ENCODE data around the gene PLA2G6.
"Not testable (repeated sequence)": the region's sequence is repeated elsewhere in the genome, so short reads cannot be mapped to it uniquely, and the experiment has no call there.

PLA2G6 gene

DNA sequence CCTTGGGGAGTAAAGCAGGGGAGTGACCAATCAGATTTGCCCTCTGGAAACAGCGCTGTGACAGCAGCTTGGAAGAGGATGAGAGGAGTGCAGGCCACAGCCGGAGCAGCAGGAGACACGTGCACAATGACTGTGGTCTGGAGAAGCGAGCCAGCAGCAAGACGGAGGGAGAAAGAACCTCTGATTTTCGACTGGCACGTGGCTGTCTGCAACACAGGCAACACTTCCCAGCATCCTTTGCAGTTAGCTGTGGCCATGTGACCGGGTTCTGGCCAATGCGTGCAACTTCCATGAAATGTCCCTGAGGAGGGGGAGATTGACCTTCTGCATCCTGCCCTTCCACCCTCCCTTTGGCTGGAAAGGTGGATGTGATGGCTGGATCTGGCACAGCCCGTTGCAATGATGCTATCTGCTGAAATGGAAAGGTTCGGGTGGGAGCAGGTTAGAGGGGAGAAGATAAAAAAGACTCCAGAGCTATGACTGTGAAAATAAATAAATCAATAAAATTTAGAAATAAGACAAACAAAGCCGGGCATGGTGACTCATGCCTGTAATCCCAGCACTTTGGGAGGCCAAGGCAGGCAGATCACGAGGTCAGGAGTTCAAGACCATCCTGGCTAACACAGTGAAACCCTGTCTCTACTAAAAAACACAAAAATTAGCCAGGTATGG, 15.6 kb downstream of the PLA2G6 start:
- H3K4me3 ChIP-seq (ENCODE audit: low read length): no peak overlapping the region
- no peak overlapping the region for H3K27ac ChIP-seq (ENCODE audit: low read length)
- no peak for DNase-seq (ENCODE audit: low read depth, low spot score)
- no peaks in the 10 kb centered on the region for H3K27me3 ChIP-seq (ENCODE audit: control insufficient read depth, insufficient read depth, low read length)
- no peaks in the 10 kb centered on the region for H3K4me1 ChIP-seq (ENCODE audit: control insufficient read depth, insufficient read depth, low read length)
- H3K9me3 ChIP-seq (ENCODE audit: control insufficient read depth, insufficient read depth, low read length): no peaks in the 10 kb centered on the region
- 0 out of 2 replicates have a peak, but pooled peaks cover 3% of the 10 kb centered on the region for H3K36me3 ChIP-seq (ENCODE audit: control insufficient read depth, insufficient read depth, low read length)
- no CpG with 5 or more reads among the region's 13 CpGs for WGBS (ENCODE audit: insufficient coverage, insufficient read length)

DNA sequence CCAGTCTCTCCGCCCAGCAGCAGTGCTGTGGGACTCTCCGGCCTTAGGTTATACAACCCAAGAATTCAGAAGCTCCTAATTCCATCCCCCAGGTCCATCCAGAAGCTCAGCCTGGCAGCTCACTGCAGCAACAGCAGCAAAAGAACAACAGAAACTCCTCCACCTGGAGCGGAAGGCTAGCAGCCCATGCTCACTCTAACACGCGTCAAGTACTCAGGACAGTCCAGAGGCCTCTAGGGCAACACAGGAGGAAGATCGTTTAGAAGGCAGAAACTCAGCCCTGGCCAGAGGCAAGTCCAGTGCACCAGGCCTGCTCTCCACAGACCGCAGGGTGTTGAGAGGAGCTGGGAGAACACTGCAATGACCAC, 17.1 kb downstream of the PLA2G6 start:
- no peak overlapping the region for H3K4me3 ChIP-seq (ENCODE audit: low read length)
- 0 out of 2 replicates have a peak, but pooled peaks cover 3% of the 10 kb centered on the region for H3K36me3 ChIP-seq (ENCODE audit: control insufficient read depth, insufficient read depth, low read length)
- H3K27ac ChIP-seq (ENCODE audit: low read length): no peak overlapping the region
- DNase-seq (ENCODE audit: low read depth, low spot score): no peak
- no peaks in the 10 kb centered on the region for H3K9me3 ChIP-seq (ENCODE audit: control insufficient read depth, insufficient read depth, low read length)
- no CpG with 5 or more reads among the region's 7 CpGs for WGBS (ENCODE audit: insufficient coverage, insufficient read length)
- H3K4me1 ChIP-seq (ENCODE audit: control insufficient read depth, insufficient read depth, low read length): no peaks in the 10 kb centered on the region
- no peaks in the 10 kb centered on the region for H3K27me3 ChIP-seq (ENCODE audit: control insufficient read depth, insufficient read depth, low read length)

DNA sequence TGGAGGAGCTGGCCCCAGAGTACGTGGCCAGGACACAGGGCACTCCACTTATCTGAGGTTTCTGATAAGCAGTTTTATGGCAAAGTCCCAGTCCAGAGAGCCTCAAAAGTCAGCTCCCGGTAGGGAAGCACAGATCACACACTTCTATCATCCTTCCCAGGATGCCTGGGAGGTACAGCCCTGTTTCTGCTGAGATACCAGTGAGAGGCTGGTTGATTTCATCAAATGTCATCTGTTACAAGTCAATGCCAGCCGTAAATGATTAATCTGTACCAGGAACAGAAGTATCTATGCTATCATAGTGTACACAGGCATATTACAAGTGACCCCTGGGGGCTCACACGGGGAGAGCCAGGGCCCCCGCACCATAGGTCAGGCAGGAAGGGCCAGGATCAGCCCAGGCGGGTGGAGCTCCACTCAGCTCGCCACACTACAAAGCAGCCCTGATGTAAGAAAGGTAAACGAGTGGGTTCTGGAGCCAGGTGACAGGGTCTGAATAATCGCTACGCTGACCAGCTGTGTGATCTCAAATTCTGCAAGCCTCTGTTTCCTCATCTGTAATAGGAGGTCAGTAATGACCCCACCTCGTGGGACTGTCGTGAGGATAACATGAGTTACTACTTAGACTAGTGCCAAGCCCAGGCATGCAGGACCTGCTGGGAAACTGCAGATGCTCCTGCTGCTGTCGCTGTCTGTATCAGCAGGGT, 17.6 kb downstream of the PLA2G6 start:
- no peaks in the 10 kb centered on the region for H3K9me3 ChIP-seq (ENCODE audit: control insufficient read depth, insufficient read depth, low read length)
- no peaks in the 10 kb centered on the region for H3K4me1 ChIP-seq (ENCODE audit: control insufficient read depth, insufficient read depth, low read length)
- no peak for DNase-seq (ENCODE audit: low read depth, low spot score)
- H3K4me3 ChIP-seq (ENCODE audit: low read length): no peak overlapping the region
- no CpG with 5 or more reads among the region's 13 CpGs for WGBS (ENCODE audit: insufficient coverage, insufficient read length)
- H3K36me3 ChIP-seq (ENCODE audit: control insufficient read depth, insufficient read depth, low read length): 0 out of 2 replicates have a peak, but pooled peaks cover 3% of the 10 kb centered on the region
- H3K27ac ChIP-seq (ENCODE audit: low read length): no peak overlapping the region
- H3K27me3 ChIP-seq (ENCODE audit: control insufficient read depth, insufficient read depth, low read length): no peaks in the 10 kb centered on the region

DNA sequence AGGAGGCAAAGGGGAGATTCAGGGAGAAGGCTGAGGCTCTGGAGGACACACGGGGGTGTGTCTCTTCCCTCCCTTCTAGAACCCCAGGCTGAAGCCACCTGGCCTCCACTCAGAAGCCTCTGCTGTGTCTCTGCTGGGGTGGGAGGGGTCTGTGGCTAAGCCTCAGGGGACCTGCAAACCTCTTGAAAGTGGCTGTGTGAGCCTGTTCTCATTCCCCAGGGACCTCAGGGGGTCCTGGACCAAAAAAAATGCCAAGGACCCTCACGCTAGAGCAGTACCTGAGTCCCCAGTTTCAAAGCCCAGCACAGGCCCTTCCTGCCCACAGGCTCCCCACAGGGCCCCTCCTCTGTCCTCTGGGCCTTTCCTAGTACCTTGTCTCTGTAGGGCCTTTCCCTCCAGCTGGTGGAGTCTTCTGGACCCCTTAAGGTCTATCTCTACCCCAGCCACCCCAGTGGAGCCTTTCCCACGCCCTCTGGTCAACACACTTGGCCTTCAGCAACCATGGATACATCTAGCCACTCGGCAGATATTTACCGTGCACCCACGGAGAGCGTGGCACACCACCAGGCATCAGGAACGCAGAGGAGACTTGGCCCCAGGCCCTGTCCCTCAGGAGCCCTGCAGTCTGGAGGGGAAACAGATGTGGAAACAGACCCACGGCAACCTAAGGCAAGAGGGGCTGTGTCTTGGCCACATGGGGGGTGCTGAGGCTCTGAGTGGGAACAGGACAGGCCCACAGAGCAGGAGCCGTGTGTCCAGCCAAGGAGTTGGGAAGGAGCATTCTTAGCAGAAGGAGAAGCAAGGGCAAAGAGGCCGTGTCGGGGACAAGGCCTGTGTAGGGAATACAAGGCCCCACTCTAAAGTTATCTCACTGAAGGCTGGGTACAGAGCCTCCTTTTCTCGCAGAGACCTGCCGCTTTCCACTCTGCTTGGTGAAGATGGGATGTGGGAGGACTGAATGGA, 18.5 kb downstream of the PLA2G6 start:
- DNase-seq (ENCODE audit: low read depth, low spot score): no peak
- WGBS (ENCODE audit: insufficient coverage, insufficient read length): no CpG with 5 or more reads among the region's 14 CpGs
- no peaks in the 10 kb centered on the region for H3K9me3 ChIP-seq (ENCODE audit: control insufficient read depth, insufficient read depth, low read length)
- no peaks in the 10 kb centered on the region for H3K27me3 ChIP-seq (ENCODE audit: control insufficient read depth, insufficient read depth, low read length)
- H3K4me1 ChIP-seq (ENCODE audit: control insufficient read depth, insufficient read depth, low read length): no peaks in the 10 kb centered on the region
- no peak overlapping the region for H3K4me3 ChIP-seq (ENCODE audit: low read length)
- H3K27ac ChIP-seq (ENCODE audit: low read length): no peak overlapping the region
- H3K36me3 ChIP-seq (ENCODE audit: control insufficient read depth, insufficient read depth, low read length): 0 out of 2 replicates have a peak, but pooled peaks cover 3% of the 10 kb centered on the region

DNA sequence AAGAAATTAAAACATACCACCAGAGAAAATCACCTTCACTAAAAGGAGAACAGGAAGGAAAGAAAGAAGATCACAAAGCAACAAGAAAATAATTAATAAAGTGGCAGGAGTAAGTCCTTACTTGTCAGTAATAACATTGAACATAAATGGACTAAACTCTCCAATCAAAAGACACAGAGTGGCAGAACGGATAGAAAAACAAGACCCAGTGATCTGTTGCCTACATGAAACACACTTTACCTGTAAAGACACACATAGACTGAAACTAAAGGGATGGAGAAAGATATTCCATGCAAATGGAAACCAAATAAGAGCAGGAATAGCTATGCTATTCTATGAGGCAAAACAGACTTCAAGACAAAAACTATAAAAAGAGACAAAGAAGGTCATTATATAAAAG, 25.9 kb downstream of the PLA2G6 start:
- Histone ChIP-seq H3K27me3 (ENCODE audit: control insufficient read depth, insufficient read depth, low read length) (no peaks in the 10 kb centered on the region), H3K4me1 (ENCODE audit: control insufficient read depth, insufficient read depth, low read length) (no peaks in the 10 kb centered on the region), H3K4me3 (ENCODE audit: low read length) (no peak overlapping the region), H3K27ac (ENCODE audit: low read length) (no peak overlapping the region), H3K36me3 (ENCODE audit: control insufficient read depth, insufficient read depth, low read length) (no peaks in the 10 kb centered on the region), H3K9me3 (ENCODE audit: control insufficient read depth, insufficient read depth, low read length) (no peaks in the 10 kb centered on the region)
- WGBS (ENCODE audit: insufficient coverage, insufficient read length): no CpG with 5 or more reads among the region's 1 CpG
- no peak for DNase-seq (ENCODE audit: low read depth, low spot score)

DNA sequence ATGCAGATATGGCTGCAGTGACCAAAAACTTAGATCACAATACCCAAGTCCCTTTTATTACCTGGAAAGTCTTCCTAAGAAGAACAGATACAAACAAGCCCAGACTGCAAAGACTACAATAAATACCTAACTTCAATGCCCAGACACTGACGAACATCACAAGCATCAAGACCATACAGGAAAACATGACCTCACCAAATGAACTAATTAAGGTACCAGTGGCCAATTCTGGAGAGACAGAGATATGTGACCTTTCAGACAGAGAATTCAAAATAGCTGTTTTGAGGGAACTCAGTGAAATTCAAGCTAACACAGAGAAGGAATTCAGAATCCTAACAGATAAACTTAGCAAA, 27.1 kb downstream of the PLA2G6 start:
- not testable (repeated sequence) for H3K36me3 ChIP-seq (ENCODE audit: control insufficient read depth, insufficient read depth, low read length); H3K27ac ChIP-seq (ENCODE audit: low read length); DNase-seq (ENCODE audit: low read depth, low spot score); H3K4me1 ChIP-seq (ENCODE audit: control insufficient read depth, insufficient read depth, low read length); H3K27me3 ChIP-seq (ENCODE audit: control insufficient read depth, insufficient read depth, low read length); H3K9me3 ChIP-seq (ENCODE audit: control insufficient read depth, insufficient read depth, low read length); H3K4me3 ChIP-seq (ENCODE audit: low read length)
- WGBS (ENCODE audit: insufficient coverage, insufficient read length): no CpG with 5 or more reads among the region's 1 CpG

DNA sequence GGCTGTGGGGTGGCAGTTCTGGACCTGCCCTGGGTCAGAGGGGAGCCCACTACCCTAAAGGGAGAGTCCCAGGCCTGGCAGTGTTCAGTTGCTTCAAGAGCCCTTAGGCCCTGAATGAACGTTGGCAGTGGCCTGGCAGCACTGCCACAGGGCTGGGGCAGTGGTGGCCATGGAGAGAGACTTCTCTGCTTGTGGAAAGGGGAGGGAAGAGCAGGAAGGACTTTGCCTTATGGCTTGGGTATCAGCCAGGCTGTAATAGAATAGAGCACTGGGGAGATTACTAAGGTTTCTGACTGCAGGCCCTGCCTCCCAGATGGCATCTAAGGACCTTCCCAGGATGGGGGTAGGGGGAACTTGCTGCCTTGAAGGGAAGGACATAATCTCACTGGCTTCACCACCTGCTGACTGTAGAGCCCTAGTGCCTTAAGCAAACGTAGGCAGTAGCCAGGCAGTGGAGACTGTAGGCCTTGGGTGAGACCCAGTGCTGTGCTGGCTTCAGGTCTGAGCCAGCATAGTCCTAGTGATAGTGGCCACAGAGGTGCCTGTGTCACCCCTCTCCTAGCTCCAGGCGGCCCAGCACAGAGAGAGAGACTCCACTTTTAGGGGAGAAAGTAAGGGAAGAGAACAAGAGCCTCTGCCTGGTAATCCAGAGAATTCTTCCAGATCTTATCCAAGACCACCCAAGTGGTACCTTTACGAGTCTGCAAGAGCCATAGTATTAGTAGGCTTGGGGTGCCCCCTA, 27.6 kb downstream of the PLA2G6 start:
- WGBS (ENCODE audit: insufficient coverage, insufficient read length): no CpG with 5 or more reads among the region's 4 CpGs
- Histone ChIP-seq H3K4me3 (ENCODE audit: low read length) (no peak overlapping the region), H3K9me3 (ENCODE audit: control insufficient read depth, insufficient read depth, low read length) (no peaks in the 10 kb centered on the region), H3K36me3 (ENCODE audit: control insufficient read depth, insufficient read depth, low read length) (no peaks in the 10 kb centered on the region), H3K27me3 (ENCODE audit: control insufficient read depth, insufficient read depth, low read length) (no peaks in the 10 kb centered on the region), H3K27ac (ENCODE audit: low read length) (no peak overlapping the region), H3K4me1 (ENCODE audit: control insufficient read depth, insufficient read depth, low read length) (no peaks in the 10 kb centered on the region)
- DNase-seq (ENCODE audit: low read depth, low spot score): no peak

DNA sequence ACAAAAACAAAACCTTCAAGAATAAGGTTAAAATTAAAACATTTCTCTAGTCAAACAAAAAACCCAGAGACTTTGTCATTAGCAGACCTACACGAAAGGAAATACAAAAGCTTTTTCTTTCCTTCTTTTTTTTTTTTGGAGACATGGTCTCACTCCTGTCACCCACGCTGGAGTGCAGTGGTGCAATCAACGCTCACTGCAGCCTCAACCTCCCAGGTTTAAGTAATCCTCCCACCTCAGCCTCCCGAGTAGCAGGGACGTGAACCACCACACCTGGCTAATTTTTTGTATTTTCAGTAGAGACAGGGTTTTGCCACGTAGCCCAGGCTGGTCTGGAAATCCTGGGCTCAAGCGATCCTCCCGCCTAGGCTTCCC, 30.5 kb downstream of the PLA2G6 start:
- no peaks in the 10 kb centered on the region for H3K27me3 ChIP-seq (ENCODE audit: control insufficient read depth, insufficient read depth, low read length)
- no peaks in the 10 kb centered on the region for H3K36me3 ChIP-seq (ENCODE audit: control insufficient read depth, insufficient read depth, low read length)
- no peak overlapping the region for H3K4me3 ChIP-seq (ENCODE audit: low read length)
- H3K4me1 ChIP-seq (ENCODE audit: control insufficient read depth, insufficient read depth, low read length): no peaks in the 10 kb centered on the region
- no peak for DNase-seq (ENCODE audit: low read depth, low spot score)
- H3K27ac ChIP-seq (ENCODE audit: low read length): no peak overlapping the region
- WGBS (ENCODE audit: insufficient coverage, insufficient read length): no CpG with 5 or more reads among the region's 8 CpGs
- no peaks in the 10 kb centered on the region for H3K9me3 ChIP-seq (ENCODE audit: control insufficient read depth, insufficient read depth, low read length)

DNA sequence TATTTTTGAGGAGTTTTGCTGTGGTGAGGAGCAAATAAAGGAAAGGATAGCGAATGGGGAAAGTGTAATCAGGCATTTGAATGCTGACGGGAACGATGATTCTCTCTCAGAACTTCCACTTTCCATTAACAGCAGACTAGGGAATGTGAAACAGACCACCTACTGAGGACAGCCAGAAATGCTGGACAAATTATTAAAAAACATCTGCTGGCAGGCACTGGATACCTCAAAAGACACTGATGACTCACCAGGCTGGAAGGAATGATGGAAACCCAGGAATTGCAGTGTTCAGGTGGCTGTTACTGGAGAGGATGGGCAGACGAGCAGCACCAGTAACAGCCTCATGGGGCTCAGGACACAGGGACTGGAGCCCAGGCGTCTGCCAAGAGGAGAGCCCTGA, 33.4 kb downstream of the PLA2G6 start:
- WGBS (ENCODE audit: insufficient coverage, insufficient read length): no CpG with 5 or more reads among the region's 5 CpGs
- no peak overlapping the region for H3K27ac ChIP-seq (ENCODE audit: low read length)
- H3K4me1 ChIP-seq (ENCODE audit: control insufficient read depth, insufficient read depth, low read length): 0 out of 2 replicates have a peak, but pooled peaks cover 2% of the 10 kb centered on the region
- no peaks in the 10 kb centered on the region for H3K27me3 ChIP-seq (ENCODE audit: control insufficient read depth, insufficient read depth, low read length)
- H3K4me3 ChIP-seq (ENCODE audit: low read length): no peak overlapping the region
- DNase-seq (ENCODE audit: low read depth, low spot score): no peak
- H3K36me3 ChIP-seq (ENCODE audit: control insufficient read depth, insufficient read depth, low read length): peaks cover 3% of the 10 kb centered on the region; the same call in 1 of the 2 replicates
- no peaks in the 10 kb centered on the region for H3K9me3 ChIP-seq (ENCODE audit: control insufficient read depth, insufficient read depth, low read length)

DNA sequence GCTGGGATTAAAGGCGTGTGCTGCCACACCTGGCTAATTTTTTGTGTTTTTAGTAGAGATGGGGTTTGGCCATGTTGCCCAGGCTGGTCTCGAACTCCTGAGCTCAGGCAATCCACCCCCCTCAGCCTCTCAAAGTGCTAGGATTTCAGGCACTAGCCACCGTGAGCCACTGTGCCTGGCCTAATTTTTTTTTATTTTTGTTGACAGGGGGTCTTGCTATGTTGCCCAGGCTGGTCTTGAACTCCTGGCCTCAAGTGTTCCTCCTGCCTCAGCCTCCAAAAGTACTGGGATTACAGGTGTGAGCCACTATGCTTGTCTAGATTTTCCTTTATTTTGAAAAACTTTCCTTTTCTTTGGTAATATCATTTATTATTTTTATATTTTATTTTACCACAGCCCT, 35.5 kb downstream of the PLA2G6 start:
- H3K4me1 ChIP-seq (ENCODE audit: control insufficient read depth, insufficient read depth, low read length); DNase-seq (ENCODE audit: low read depth, low spot score); H3K4me3 ChIP-seq (ENCODE audit: low read length); H3K27ac ChIP-seq (ENCODE audit: low read length); H3K27me3 ChIP-seq (ENCODE audit: control insufficient read depth, insufficient read depth, low read length); H3K9me3 ChIP-seq (ENCODE audit: control insufficient read depth, insufficient read depth, low read length); H3K36me3 ChIP-seq (ENCODE audit: control insufficient read depth, insufficient read depth, low read length): not testable (repeated sequence)
- no CpG with 5 or more reads among the region's 3 CpGs for WGBS (ENCODE audit: insufficient coverage, insufficient read length)

Data from iPS DF 6.9 (cell line).